ENCODE results near the gene ADARB1.
A peak's percentile ranks its signal among the peaks of the same experiment; 100 is the strongest.

ADARB1 gene

DNA sequence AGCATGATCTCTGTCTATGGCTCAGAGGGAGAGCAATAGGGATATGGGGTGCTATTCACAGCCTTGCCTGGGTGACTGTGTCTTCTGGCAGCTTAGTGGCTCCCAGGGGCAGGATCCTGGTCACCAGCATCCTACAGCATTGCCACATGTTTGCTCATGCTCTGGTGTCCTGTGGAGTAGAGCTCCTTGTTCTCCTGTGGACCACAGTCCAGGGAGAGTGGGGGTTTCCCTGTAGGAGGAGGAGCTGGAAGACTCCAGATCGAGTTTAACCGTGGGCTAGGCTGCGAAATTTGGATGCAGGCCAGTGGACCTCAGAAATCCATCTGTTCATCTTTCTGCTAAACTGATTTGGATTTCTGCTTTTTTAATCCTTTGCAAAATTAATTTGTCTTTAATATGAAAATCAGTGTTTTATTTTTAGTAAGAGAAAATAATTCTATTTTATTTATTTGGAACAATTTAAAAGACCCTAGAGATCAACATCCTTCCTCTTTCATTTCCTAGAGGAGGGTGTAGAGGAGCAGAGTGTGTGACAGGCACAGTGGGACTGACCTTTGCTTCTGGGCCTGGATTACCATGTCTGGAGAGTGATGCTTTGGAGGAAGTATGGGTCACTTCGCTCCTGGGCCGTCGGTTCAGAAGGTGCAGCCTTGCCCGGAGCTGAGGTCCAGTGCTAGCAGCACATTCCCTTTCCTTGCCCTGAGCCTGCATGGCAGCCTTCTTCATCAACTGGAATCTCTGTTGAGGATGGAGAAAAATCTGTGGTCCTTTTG is 17.4 kb downstream of the ADARB1 start:
- no peak for DNase-seq (ENCODE audit: low read depth in 2 of 3, low spot score in 1 of 3)

DNA sequence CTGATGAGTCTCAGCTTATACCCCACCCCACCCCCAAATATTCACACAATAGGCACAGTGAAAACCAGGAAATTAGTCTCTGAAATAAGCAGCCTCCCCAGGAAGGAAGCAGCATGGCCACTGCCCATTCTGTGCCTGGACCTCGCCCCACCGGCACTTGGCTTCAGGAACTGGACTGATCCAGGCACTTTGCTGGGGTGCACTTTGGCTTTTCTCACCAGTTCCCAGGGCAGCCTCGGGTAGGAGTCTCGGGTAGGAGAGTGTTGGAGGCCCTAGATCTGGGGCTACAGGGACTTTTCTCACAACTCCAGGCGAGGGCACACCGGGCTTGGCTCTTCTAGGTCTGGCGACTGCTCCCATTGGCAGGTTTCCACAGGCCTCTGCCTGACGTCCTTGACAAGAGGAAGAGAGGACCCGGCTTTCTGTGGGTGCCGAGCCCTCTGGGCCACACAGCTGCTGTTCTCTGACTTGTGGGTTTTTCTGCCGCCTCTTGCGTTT is 18.7 kb downstream of the ADARB1 start:
- no peak for DNase-seq (ENCODE audit: low read depth in 2 of 3, low spot score in 1 of 3)

GRCh38 chr21:45094412-45094811 is 20.0 kb downstream of the ADARB1 start:
- no peak for DNase-seq (ENCODE audit: low read depth in 2 of 3, low spot score in 1 of 3)

GRCh38 chr21:45095505-45095904 is 21.1 kb downstream of the ADARB1 start:
- no peak for DNase-seq (ENCODE audit: low read depth in 2 of 3, low spot score in 1 of 3)

DNA sequence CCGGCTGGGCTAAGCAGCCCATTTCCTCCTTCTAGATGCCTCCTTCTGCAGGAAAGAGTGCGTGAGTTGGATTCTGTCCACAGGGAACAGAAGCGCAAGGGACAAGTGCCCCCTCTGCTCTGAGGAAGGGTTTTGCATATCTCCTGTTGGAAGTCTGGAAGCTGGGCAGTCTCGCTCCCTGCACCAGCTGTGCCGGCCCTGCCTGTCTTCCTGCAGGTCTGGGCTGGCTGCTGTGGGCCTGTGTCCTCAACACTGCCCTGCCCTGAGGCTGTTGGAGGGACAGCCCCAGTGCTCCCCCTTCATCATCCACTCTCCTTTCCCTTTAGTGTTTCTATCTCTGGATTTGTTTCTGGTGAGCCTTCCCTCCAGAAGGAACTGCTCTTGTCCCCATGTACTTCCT is 21.8 kb downstream of the ADARB1 start:
- DNase-seq (ENCODE audit: low read depth in 2 of 3, low spot score in 1 of 3), result no peak

GRCh38 chr21:45097827-45098387 is 23.5 kb downstream of the ADARB1 start:
- no peak for DNase-seq (ENCODE audit: low read depth in 2 of 3, low spot score in 1 of 3)

GRCh38 chr21:45098867-45099266 is 24.5 kb downstream of the ADARB1 start:
- no peak for DNase-seq (ENCODE audit: low read depth in 2 of 3, low spot score in 1 of 3)

DNA sequence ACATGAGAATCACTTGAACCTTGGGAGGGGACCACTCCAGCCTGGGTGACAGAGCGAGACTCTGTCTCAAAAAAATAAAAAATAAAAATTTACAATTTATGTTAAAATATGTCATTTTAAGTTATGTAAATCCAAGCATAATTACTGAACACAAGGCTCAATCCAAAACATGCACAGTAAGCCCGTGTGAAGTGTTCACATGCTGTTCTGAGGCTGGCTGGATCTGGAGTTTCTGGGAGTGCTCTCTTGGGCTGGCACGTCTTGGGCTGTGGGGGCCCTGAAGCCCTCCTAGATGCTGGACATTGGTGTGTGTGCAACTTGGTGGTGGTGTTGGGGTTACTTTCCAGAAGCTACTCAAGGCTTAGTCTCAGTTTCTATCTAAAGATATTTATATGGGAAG is 25.2 kb downstream of the ADARB1 start:
- DNase-seq (ENCODE audit: low read depth in 2 of 3, low spot score in 1 of 3), result no peak

GRCh38 chr21:45100866-45101265 is 26.5 kb downstream of the ADARB1 start:
- no peak for DNase-seq (ENCODE audit: low read depth in 2 of 3, low spot score in 1 of 3)

- no peak for DNase-seq (ENCODE audit: low read depth in 2 of 3, low spot score in 1 of 3)
Observed at GRCh38 chr21:45102391-45102932, 28.1 kb downstream of the ADARB1 start.

DNA sequence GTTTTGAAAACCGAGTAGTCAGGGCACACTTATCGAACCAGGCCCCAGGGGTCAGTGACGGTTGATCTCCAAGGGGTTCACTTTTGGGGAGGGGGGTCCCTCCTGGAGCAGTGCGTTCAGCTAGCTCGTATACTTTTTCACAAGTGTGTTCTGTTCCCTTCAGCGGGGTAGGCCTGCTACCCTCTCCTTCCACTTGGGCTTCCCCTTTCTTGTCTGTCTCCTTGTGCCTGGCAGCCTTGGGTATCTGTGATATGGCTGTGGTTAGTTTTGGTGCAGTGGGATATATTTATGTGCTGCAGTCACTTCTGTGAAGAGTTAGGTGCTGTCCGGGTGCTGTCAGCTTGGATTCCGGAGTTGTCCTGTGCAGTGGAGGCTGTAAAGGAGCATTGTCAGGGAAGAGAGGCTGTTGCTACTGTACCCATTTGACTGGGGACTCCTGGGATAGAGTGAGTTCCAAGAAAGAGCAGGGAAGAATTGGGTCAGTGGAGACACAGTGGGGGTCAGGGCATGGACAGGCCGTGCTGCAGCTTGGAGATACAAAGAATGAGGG is 29.7 kb downstream of the ADARB1 start:
- DNase-seq (ENCODE audit: low read depth in 2 of 3, low spot score in 1 of 3), result no peak

GRCh38 chr21:45104560-45104959 is 30.2 kb downstream of the ADARB1 start:
- DNase-seq (ENCODE audit: low read depth in 2 of 3, low spot score in 1 of 3), result peak in 1 of 3 donors; percentile 13

DNA sequence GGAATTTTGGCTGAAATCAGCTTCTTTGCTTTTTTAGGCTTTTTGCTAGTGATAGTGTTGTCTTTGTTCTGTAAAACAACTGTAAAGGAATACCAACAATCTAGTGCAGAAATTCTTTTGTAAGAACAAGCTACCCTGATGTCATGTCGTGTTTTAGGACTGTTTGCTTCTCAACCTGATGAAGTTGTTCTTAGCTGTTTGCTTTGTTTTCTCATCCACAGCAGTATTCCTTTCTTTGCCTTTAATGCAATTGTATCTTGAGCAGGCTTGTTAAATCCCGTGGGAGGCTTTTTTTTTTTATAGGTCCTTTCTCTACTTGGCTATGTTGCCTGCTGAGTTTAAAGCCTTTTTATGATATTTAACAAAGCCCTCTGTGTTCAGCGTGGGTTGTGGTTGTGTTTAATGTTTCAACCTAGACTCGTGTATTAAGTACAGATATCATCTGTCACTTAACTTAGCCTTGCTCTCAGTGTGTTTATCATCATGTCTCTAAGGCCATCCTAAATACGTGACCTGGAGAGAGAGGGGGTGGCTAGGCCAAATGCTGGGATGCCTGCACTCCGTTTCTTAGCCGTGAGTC is 31.6 kb downstream of the ADARB1 start:
- no peak for DNase-seq (ENCODE audit: low read depth in 2 of 3, low spot score in 1 of 3)

DNA sequence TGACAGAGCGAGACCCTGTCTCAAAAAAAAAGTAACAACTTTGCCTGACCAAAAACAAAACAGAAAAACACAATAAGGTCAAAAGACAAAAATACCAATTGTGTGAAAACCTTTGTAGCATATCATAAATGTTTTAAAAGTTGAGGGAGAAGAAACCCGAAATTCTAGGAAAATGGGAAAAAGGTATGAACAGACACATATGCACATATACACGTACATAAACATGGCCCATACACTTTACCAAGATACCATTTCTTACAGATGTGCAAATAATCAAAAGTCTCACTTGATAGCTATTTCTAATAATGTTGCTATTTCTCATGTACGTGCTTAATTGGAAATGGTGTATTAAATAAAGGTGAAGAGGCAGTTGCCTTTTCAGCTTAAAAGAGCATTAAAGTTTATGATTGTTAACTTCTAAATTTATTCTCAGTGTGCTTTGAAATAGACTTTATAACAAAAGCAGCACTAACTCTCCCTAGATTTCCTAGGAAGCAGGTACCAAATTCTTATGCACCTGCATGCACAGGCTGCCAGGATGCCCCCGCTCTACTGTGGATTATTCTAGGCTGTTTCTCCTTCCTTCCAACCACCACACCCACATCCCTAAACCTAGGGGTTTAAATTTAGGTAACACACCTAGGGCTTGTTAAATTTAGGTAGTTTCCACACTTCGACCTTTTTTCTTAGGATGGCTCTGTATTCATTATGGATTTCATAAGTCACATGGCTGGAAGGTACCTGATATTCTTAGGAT is 33.8 kb downstream of the ADARB1 start:
- DNase-seq (ENCODE audit: low read depth in 2 of 3, low spot score in 1 of 3), result no peak

- no peak for DNase-seq (ENCODE audit: low read depth in 2 of 3, low spot score in 1 of 3)
Observed at GRCh38 chr21:45108808-45109781, 34.7 kb downstream of the ADARB1 start.

DNA sequence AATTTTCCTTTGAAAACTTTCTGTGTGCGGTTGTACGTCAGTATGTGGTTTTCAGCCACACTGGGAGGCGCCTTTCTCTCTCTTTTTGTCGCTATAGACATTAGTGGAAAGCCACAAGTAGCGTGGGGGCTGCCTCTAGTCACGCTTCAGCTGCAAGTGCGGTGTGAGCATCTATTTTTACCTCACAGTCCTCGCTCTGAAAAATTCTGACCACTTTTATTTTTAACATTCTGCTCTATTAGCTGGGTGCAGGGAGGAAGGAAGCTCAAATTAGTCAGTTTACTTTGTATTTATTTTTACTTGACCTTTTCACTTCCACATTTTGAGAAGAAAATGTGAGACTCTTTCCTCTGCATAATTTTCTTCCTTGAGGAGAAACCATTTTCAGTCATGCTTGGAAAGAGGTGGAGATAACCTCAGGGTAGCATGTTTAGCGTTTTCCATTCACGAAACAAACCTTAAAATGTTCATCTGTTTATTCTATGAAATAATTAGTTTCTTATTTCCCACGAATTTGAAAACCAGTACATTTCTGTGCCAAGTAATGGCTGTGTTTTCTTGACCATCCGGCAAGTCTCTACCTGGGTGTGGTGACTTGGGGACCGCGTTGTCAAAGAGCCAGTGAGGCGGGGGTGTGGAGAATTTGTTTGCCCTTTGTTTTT is 35.6 kb downstream of the ADARB1 start:
- peak in 2 of 3 donors; percentile 28 to 32 for DNase-seq (ENCODE audit: low read depth in 2 of 3, low spot score in 1 of 3)

DNA sequence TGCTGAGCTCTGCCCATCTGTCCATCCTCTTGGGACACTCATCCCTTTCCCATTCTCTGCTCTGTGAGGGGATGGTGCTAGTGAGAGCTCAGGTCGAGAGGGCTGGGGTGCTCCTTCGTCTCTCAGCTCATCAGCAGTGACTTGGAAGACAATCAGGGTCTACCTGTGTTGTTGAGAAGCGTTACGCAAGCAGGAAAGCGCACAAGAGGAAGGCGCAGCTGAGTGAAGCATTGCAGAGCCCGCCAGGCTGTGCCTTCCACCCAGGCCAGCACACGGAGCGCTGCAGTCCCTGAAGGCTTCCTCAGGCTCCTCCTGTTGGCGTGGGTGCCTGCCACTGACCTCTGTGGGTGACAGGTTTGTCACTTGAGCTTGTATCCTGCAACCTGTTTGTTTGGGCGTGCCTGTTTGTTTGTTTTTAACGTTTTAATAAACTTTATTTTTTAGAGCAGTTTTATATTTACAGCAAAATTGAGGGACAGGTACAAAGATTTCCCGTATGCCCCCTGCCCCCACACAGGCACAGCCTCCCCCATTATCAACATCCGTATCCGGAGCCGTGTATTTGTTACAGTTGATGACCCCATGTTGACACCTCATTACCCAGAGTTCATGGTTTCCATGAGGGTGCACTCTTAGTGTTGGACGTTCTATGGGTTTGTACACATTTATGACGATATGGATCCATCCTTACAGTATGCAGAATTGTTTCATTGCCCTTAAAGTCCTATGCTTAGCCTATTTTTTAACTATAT is 36.7 kb downstream of the ADARB1 start:
- DNase-seq (ENCODE audit: low read depth in 2 of 3, low spot score in 1 of 3), result no peak

- DNase-seq (ENCODE audit: low read depth in 2 of 3, low spot score in 1 of 3), result no peak
Observed at GRCh38 chr21:45111703-45112102, 37.3 kb downstream of the ADARB1 start.

DNA sequence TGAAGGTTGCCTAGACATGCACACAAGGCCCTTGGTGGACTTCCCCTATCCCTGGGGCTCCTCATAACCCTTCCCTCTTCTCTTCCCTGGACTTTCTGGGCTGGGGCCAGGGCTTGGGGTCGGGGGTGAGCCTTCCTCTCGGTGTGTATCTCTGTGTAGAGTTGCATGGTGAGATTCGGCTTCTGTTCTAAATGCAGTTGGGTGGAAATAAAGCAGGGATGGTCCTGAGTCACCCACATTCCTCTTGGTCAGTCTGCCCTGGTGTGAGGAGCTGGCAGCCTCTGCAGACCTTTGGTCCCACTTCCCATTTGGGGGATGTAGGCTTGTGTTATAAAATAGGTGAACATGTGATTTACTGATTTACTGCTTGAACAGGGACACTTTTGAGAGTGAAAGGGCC is 38.0 kb downstream of the ADARB1 start:
- no peak for DNase-seq (ENCODE audit: low read depth in 2 of 3, low spot score in 1 of 3)
